Measurements from ENCODE around the gene PSG2.
"Not testable (repeated sequence)": the region's sequence is repeated elsewhere in the genome, so short reads cannot be mapped to it uniquely, and the experiment has no call there.

The PSG2 gene

DNA sequence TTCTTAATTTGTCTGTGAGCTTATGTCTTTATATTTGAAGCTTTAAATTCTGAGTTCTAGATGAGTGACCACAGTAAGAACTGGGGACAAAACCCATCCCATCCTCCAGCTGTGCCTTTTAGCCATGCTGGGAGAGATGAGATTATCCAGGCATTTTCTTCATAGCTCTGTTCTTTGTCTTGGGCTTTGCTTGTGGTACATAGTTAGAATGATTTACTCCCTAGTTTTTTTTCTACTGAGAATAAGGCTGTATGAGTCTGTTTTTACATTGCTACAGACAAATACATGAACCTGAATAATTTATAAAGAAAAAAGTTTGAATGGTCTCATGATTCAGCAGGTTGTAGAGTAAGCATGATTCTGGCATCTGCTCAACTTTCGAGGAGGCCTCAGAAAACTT is 24.9 kb upstream of the PSG2 start:
- not testable (repeated sequence) for H3K36me3 ChIP-seq (ENCODE audit: insufficient read depth, low read length); H3K4me1 ChIP-seq (ENCODE audit: insufficient read depth, low read length); H3K27me3 ChIP-seq (ENCODE audit: control insufficient read depth in 1 of 2, insufficient read depth in 2 of 2, low read length in 2 of 2); H3K9ac ChIP-seq (ENCODE audit: low read length); H3K9me3 ChIP-seq (ENCODE audit: low read length); H3K4me3 ChIP-seq (ENCODE audit: low read depth in 1 of 2, low read length in 2 of 2); H3K27ac ChIP-seq (ENCODE audit: low read depth, low read length)

DNA sequence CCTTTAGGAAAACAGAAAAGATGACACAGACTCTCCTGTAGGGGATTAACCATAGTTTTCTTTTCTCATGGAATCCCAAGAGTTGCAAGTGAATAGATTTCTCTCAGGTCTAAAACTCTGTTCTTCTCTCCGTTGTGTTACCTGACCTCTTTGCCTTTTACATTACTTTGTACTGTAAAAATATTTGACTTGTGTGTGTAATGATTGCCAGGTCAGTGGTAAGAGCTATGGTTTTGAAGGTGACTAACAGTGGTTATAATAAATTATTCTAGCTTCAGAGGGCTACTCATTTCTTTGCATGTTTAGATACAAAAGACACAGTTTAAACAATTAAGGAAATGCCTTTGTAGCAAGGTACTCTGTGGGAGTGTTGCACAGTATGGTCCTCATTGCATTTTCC is 23.0 kb upstream of the PSG2 start:
- Histone ChIP-seq H3K4me3 (ENCODE audit: low read depth in 1 of 2, low read length in 2 of 2) (no peak overlapping the region), H3K27me3 (ENCODE audit: control insufficient read depth in 1 of 2, insufficient read depth in 2 of 2, low read length in 2 of 2) (no peaks in the 10 kb centered on the region), H3K27ac (ENCODE audit: low read depth, low read length) (no peak overlapping the region), H3K36me3 (ENCODE audit: insufficient read depth, low read length) (no peaks in the 10 kb centered on the region), H3K9ac (ENCODE audit: low read length) (no peak overlapping the region), H3K9me3 (ENCODE audit: low read length) (no peaks in the 10 kb centered on the region), H3K4me1 (ENCODE audit: insufficient read depth, low read length) (no peaks in the 10 kb centered on the region)

DNA sequence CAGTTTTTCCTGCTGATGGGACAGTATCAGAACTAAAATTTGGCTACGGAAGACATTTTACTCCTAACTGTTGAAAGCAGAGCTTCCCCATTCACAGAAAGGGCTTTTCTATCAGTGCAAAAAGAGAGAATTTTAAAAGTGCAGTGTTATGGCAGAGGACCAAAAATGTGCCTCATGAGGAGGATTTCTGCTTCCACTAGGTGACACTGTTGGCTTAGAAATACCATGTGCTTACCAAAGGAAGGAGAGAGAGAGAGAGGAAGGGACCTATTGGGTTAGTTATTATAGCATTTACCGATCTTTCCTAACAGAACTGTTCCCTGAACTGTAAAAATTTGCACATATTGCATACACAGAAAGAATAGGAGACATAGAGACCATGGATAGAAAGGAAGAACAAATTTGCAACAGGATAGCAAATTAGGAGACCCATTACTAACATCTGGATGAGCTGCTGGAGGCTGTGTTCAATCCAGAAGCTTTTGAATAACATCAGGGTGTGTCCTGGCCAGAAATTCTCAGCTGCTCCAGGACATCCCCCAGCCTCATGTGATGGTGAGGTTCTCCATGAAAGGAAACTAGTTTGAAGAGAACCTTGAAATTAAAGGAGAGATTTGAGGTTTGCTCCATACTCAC is 21.8 kb upstream of the PSG2 start:
- not testable (repeated sequence) for H3K4me3 ChIP-seq (ENCODE audit: low read depth in 1 of 2, low read length in 2 of 2); H3K36me3 ChIP-seq (ENCODE audit: insufficient read depth, low read length); H3K4me1 ChIP-seq (ENCODE audit: insufficient read depth, low read length); H3K9ac ChIP-seq (ENCODE audit: low read length); H3K9me3 ChIP-seq (ENCODE audit: low read length); H3K27ac ChIP-seq (ENCODE audit: low read depth, low read length); H3K27me3 ChIP-seq (ENCODE audit: control insufficient read depth in 1 of 2, insufficient read depth in 2 of 2, low read length in 2 of 2)

DNA sequence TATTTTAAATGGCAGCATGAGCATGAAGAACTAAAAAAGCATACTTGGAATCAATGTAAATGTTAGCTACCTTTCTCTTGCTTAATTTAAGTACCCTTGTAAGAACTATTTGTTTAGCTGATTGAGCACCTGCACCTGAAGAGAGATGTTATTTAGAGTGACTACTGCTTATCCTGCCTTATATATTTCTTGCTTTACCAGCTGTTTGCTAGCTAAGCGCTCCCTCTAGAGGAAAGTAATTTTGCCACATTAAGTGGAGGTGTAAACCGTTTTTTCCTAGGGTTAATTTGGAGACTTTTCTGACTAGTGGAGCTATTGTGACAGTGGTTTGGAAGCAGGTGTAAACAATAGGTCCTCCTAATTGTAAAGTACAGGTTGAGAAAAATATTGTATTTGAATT is 19.4 kb upstream of the PSG2 start:
- Histone ChIP-seq H3K4me3 (ENCODE audit: low read depth in 1 of 2, low read length in 2 of 2) (no peak overlapping the region), H3K36me3 (ENCODE audit: insufficient read depth, low read length) (no peaks in the 10 kb centered on the region), H3K27me3 (ENCODE audit: control insufficient read depth in 1 of 2, insufficient read depth in 2 of 2, low read length in 2 of 2) (no peaks in the 10 kb centered on the region), H3K9ac (ENCODE audit: low read length) (no peak overlapping the region), H3K4me1 (ENCODE audit: insufficient read depth, low read length) (no peaks in the 10 kb centered on the region), H3K27ac (ENCODE audit: low read depth, low read length) (no peak overlapping the region), H3K9me3 (ENCODE audit: low read length) (no peaks in the 10 kb centered on the region)

DNA sequence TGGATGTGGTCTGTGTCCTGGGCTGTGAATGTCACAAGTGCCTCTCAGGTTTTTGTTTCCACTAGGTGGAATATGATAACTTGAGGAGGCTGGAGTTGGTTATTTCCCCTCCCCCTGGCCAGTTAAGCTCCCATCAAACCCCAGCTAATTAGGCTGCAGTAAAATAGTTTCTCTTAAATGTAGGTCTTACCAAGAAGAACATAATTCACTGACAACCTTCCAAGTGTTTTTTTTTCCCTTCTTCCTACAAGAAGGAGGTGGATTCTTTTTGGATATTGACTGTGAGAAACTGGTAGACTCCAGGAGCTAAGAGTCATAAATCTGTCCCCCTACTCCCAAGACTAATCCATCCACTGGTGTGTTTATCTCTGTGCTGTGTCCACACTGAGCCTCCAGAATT is 15.9 kb upstream of the PSG2 start:
- not testable (repeated sequence) for H3K4me3 ChIP-seq (ENCODE audit: low read depth in 1 of 2, low read length in 2 of 2); H3K27ac ChIP-seq (ENCODE audit: low read depth, low read length); H3K27me3 ChIP-seq (ENCODE audit: control insufficient read depth in 1 of 2, insufficient read depth in 2 of 2, low read length in 2 of 2); H3K4me1 ChIP-seq (ENCODE audit: insufficient read depth, low read length); H3K9ac ChIP-seq (ENCODE audit: low read length); H3K9me3 ChIP-seq (ENCODE audit: low read length); H3K36me3 ChIP-seq (ENCODE audit: insufficient read depth, low read length)

GRCh38 chr19:43087702-43088340 is 5.3 kb upstream of the PSG2 start:
- not testable (repeated sequence) for H3K9ac ChIP-seq (ENCODE audit: low read length); H3K27ac ChIP-seq (ENCODE audit: low read depth, low read length); H3K36me3 ChIP-seq (ENCODE audit: insufficient read depth, low read length); H3K4me1 ChIP-seq (ENCODE audit: insufficient read depth, low read length); H3K4me3 ChIP-seq (ENCODE audit: low read depth in 1 of 2, low read length in 2 of 2); H3K9me3 ChIP-seq (ENCODE audit: low read length); H3K27me3 ChIP-seq (ENCODE audit: control insufficient read depth in 1 of 2, insufficient read depth in 2 of 2, low read length in 2 of 2)

- H3K9me3 ChIP-seq (ENCODE audit: low read length); H3K9ac ChIP-seq (ENCODE audit: low read length); H3K27ac ChIP-seq (ENCODE audit: low read depth, low read length); H3K36me3 ChIP-seq (ENCODE audit: insufficient read depth, low read length); H3K4me3 ChIP-seq (ENCODE audit: low read depth in 1 of 2, low read length in 2 of 2); H3K4me1 ChIP-seq (ENCODE audit: insufficient read depth, low read length); H3K27me3 ChIP-seq (ENCODE audit: control insufficient read depth in 1 of 2, insufficient read depth in 2 of 2, low read length in 2 of 2): not testable (repeated sequence)
Observed at GRCh38 chr19:43085796-43086530, 3.5 kb upstream of the PSG2 start.

GRCh38 chr19:43084196-43084832 is 1.8 kb upstream of the PSG2 start:
- not testable (repeated sequence) for H3K4me1 ChIP-seq (ENCODE audit: insufficient read depth, low read length); H3K36me3 ChIP-seq (ENCODE audit: insufficient read depth, low read length); H3K9me3 ChIP-seq (ENCODE audit: low read length); H3K27me3 ChIP-seq (ENCODE audit: control insufficient read depth in 1 of 2, insufficient read depth in 2 of 2, low read length in 2 of 2); H3K4me3 ChIP-seq (ENCODE audit: low read depth in 1 of 2, low read length in 2 of 2); H3K9ac ChIP-seq (ENCODE audit: low read length); H3K27ac ChIP-seq (ENCODE audit: low read depth, low read length)

GRCh38 chr19:43083721-43084120 is 1.2 kb upstream of the PSG2 start:
- not testable (repeated sequence) for H3K27me3 ChIP-seq (ENCODE audit: control insufficient read depth in 1 of 2, insufficient read depth in 2 of 2, low read length in 2 of 2); H3K27ac ChIP-seq (ENCODE audit: low read depth, low read length); H3K9me3 ChIP-seq (ENCODE audit: low read length); H3K9ac ChIP-seq (ENCODE audit: low read length); H3K36me3 ChIP-seq (ENCODE audit: insufficient read depth, low read length); H3K4me1 ChIP-seq (ENCODE audit: insufficient read depth, low read length); H3K4me3 ChIP-seq (ENCODE audit: low read depth in 1 of 2, low read length in 2 of 2)

- no peak overlapping the region for H3K9ac ChIP-seq (ENCODE audit: low read length)
- H3K27ac ChIP-seq (ENCODE audit: low read depth, low read length): no peak overlapping the region
- H3K9me3 ChIP-seq (ENCODE audit: low read length): no peaks in the 10 kb centered on the region
- no peaks in the 10 kb centered on the region for H3K36me3 ChIP-seq (ENCODE audit: insufficient read depth, low read length)
- H3K27me3 ChIP-seq (ENCODE audit: control insufficient read depth in 1 of 2, insufficient read depth in 2 of 2, low read length in 2 of 2): no peaks in the 10 kb centered on the region
- H3K4me3 ChIP-seq (ENCODE audit: low read depth in 1 of 2, low read length in 2 of 2): no peak overlapping the region
- no peaks in the 10 kb centered on the region for H3K4me1 ChIP-seq (ENCODE audit: insufficient read depth, low read length)
Observed at GRCh38 chr19:43078311-43078710, 4.2 kb downstream of the PSG2 start.

- not testable (repeated sequence) for H3K4me3 ChIP-seq (ENCODE audit: low read depth in 1 of 2, low read length in 2 of 2); H3K9ac ChIP-seq (ENCODE audit: low read length); H3K27ac ChIP-seq (ENCODE audit: low read depth, low read length); H3K36me3 ChIP-seq (ENCODE audit: insufficient read depth, low read length); H3K9me3 ChIP-seq (ENCODE audit: low read length); H3K27me3 ChIP-seq (ENCODE audit: control insufficient read depth in 1 of 2, insufficient read depth in 2 of 2, low read length in 2 of 2); H3K4me1 ChIP-seq (ENCODE audit: insufficient read depth, low read length)
Observed at GRCh38 chr19:43077881-43078280, 4.6 kb downstream of the PSG2 start.
